ENCODE data around the gene ZBP1.

GRCh38 chr20:57648878-57649616 lies 28.8 kb upstream of the ZBP1 start:
- TF ChIP-seq TCF12 (IDR thresholded peaks at IDR 0.05; ENCODE audit: low read depth) (no peak), TEAD4 (IDR thresholded peaks at IDR 0.05) (no peak), CEBPB (IDR thresholded peaks at IDR 0.05) (no peak), EGR1 (IDR thresholded peaks at IDR 0.05) (no peak), FOXM1 (IDR thresholded peaks at IDR 0.05; ENCODE audit: borderline replicate concordance, low read depth) (no peak), RAD21 (IDR thresholded peaks at IDR 0.05; ENCODE audit: low read depth) (no peak), REST (IDR thresholded peaks at IDR 0.05; ENCODE audit: low read depth) (no peak), EP300 (IDR thresholded peaks at IDR 0.05; ENCODE audit: borderline replicate concordance) (no peak), NFIC (IDR thresholded peaks at IDR 0.05) (no peak), TAF1 (IDR thresholded peaks at IDR 0.05; ENCODE audit: low read depth) (no peak), YY1 (IDR thresholded peaks at IDR 0.05; ENCODE audit: low read depth) (no peak), ZBTB7A (IDR thresholded peaks at IDR 0.05; ENCODE audit: low read depth) (no peak)
- TF ChIP-seq, protein P1, sequence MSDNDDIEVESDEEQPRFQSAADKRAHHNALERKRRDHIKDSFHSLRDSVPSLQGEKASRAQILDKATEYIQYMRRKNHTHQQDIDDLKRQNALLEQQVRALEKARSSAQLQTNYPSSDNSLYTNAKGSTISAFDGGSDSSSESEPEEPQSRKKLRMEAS (IDR thresholded peaks at IDR 0.05) = no peak
